HL-60/S4 treated with phorbol 12-myristate 13-acetate at 8.2 ng/mL for 4 days and 3 days (cell line): ENCODE measurements around the gene PPP3R1.

Experiments used
- in situ Hi-C: fragments of 300-500 bp; cut with MboI; formaldehyde crosslinking; loops from 2 replicates; pipeline ENCODE4 v1.15.0; 2022; ENCODE audit warnings: low sequenced_read_pairs

PPP3R1 gene

GRCh38 chr2:68157402-68158133 is 94.8 kb downstream of the PPP3R1 start, which contains the start of gene PNO1:
PNO1 (plus strand) TSS chr2:68157888; CDS start chr2:68157935, 47 bp downstream.
- in situ Hi-C loops: no loop called here

- in situ Hi-C loops: no loop called here
These were observed 95.3 kb downstream of the PPP3R1 start for GRCh38 chr2:68157002-68157401.

GRCh38 chr2:68156419-68156818 is 95.9 kb downstream of the PPP3R1 start:
- in situ Hi-C loops: no loop called here

- in situ Hi-C loops: no loop called here
These were observed 96.7 kb downstream of the PPP3R1 start for GRCh38 chr2:68155618-68156017.

- in situ Hi-C loops: no loop called here
These were observed 99.5 kb downstream of the PPP3R1 start for GRCh38 chr2:68152681-68153347.

- in situ Hi-C loops: no loop called here
These were observed 101.3 kb downstream of the PPP3R1 start for GRCh38 chr2:68151037-68151436.

GRCh38 chr2:68141875-68142274 is 110.5 kb downstream of the PPP3R1 start:
- in situ Hi-C loops: no loop called here

DNA sequence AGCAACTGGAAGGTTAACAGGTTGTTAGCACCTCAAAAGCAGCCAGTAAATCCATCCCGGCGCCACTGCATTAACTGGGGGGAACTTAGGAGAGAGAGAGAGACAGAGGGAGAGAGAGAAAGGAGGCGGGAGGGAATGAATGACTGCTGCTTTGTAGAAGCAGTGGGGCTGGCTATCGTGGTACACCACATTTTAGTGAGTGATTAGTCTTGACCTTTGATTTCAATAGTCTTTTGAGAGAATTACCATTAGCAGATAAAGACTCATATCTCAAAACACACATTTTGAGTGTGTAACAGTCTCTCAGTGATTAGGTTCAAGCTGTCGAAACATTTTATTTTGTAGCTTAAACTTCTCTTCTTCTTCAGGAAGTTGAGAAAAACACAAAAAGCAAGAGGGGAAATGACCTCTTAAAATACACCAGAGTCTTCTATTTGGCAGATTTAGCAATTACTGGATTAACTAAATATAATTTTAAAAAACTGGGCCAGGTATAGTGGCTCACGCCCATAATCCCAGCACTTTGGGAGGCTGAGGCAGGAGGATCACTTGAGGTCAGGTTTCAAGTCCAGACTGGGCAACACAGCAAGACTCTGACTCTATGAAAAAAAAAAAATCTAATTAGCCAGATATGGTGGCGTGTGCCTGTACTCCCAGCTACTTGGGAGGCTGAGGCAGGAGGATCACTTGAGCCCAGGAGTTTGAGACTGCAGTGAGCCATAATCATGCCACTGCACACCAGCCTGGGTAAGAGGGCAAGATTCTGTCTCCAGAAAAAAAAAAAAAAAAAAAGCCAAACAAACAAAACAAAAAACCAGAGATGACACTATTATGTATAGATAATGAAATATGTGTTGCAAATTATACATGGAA is 116.6 kb downstream of the PPP3R1 start:
- in situ Hi-C loops: no loop called here

DNA sequence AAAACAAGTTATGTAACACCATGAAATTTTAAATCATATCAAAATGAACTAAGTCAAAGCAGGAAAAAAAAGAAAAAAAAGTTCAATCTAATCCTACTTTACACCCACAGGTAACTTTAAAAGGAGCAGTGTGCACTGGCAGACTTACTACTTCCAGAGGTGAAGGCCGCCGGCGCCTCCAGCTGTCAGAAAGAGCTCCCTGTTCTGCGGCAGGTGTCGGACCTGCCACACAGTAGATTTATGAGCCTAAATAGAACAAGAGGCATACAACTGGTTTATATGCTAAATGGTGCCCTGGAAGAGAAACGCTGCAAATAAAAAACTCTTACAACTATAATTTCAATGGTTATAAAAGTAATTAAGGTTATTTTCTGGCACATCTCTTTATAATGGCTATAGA is 117.8 kb downstream of the PPP3R1 start:
- in situ Hi-C loops: no loop called here

DNA sequence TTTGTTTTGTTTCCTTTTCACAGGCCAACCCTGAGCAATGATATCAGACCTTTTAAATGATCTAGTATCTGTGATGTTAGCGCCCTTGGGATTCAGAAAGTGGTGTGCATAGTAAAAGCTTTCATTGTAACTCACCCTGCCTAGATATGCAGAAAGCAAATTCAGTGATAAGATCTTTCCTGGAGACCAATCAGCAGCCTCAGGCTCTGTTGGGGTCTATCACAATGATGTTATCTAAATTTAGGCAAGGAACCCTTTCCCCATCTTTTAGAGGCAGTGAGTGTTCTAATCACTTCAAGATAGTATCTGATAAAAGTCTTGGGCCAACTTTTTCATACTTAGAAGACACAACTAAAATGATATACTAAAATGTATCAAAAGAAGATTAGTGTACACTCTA is 118.2 kb downstream of the PPP3R1 start:
- in situ Hi-C loops: no loop called here
